Astrocyte (in vitro differentiated cells and primary cell): ENCODE results near the gene ALAD.

Experiments
- EZH2 ChIP-seq: IDR thresholded peaks from 2 replicates; pipeline ENCODE4 v1.6.1; 2012; ENCODE audit warnings: mild to moderate bottlenecking, low read length, inconsistent platforms; ENCODE audit not compliant: insufficient read depth
- TF ChIP-seq, protein P1 (sequence below): IDR thresholded peaks from 2 replicates; pipeline ENCODE4 v1.5.1; 2011; ENCODE audit warnings: low read depth, mild to moderate bottlenecking, inconsistent platforms, low read length, moderate library complexity; ENCODE audit not compliant: insufficient read depth

DNA sequence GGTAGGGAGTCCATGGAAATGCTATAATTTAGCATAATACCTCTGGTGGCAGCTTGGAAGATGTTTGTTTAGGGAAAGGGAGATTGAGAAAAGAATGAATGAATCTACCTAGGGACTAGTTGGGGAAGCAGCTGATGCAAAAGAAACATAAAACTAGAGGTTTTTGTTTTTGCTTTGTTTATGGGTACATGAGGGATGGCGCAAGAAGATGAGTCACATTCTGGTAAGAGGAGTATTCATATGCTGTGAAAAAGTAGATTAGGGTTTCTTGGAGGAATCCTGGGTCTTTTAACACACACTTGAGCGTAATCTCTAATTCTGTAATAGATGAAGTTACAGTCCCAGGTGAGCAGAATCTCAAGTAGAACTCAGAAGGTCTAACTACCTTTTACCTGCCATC, 26.5 kb upstream of the ALAD start:
- no peak for TF ChIP-seq EZH2
- TF ChIP-seq, protein P1, sequence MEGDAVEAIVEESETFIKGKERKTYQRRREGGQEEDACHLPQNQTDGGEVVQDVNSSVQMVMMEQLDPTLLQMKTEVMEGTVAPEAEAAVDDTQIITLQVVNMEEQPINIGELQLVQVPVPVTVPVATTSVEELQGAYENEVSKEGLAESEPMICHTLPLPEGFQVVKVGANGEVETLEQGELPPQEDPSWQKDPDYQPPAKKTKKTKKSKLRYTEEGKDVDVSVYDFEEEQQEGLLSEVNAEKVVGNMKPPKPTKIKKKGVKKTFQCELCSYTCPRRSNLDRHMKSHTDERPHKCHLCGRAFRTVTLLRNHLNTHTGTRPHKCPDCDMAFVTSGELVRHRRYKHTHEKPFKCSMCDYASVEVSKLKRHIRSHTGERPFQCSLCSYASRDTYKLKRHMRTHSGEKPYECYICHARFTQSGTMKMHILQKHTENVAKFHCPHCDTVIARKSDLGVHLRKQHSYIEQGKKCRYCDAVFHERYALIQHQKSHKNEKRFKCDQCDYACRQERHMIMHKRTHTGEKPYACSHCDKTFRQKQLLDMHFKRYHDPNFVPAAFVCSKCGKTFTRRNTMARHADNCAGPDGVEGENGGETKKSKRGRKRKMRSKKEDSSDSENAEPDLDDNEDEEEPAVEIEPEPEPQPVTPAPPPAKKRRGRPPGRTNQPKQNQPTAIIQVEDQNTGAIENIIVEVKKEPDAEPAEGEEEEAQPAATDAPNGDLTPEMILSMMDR = no peak
